SKM-1 (cell line): Measurements from ENCODE around the gene TMEM127.
A peak's percentile ranks its signal among the peaks of the same experiment; 100 is the strongest.

Experiments
- DNase-seq: peaks from one replicate; lab custom pipeline; 2025; ENCODE audit not compliant: unreplicated experiment; lab: John Stamatoyannopoulos, UW

The TMEM127 gene

DNA sequence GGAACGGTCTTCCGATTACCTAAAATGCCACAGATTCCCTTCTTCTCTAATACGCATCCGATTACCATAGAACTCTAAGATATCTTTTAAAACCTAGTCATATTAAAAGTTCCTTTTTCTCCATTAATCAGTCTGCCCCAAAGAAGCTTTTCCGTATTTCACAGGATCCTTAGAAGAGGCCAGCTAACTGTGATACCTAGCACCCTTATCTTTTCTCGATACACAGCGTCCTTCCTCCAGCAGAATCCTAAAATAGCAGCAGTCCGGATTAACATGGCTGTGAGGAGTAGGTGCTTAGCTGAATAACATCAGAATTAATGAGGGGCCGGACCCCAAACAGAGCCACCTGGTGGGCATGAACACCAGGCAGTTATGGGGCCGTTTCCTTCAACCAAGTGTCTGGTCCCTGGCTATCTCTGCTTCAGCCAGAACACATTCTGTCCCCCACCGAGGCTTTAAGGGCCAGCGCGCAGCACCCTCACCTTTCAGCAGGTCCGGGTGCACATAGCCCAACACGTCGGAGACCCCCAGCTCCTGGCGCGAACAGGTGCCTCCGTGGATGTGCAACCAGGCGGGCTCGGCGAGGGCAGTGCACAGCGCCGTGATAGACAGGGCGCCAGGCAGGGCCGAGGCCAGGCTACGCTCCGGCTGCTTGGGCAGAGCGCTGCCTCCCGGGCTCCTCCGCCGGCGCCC lies 995 bp downstream of the TMEM127 start:
- DNase-seq, result no peak

DNA sequence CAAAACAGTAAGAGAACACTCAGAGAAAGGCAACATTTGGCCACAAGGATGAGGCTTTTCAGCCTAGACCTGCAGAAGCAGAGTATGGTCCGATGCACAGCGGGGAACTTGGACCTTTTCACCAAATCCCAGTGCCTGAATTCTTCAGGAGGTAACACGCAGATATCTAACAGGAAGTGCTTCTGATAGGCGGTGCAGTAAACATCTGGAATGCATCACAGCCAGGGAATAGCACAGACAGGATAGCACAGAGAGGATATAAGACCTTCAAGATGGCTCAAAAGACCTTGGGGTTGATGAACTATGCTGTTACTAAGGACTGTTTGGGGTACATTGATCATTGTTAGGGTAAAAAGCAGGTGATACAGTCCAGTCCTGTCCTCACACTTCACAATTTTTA lies 1.7 kb downstream of the TMEM127 start:
- no peak for DNase-seq

DNA sequence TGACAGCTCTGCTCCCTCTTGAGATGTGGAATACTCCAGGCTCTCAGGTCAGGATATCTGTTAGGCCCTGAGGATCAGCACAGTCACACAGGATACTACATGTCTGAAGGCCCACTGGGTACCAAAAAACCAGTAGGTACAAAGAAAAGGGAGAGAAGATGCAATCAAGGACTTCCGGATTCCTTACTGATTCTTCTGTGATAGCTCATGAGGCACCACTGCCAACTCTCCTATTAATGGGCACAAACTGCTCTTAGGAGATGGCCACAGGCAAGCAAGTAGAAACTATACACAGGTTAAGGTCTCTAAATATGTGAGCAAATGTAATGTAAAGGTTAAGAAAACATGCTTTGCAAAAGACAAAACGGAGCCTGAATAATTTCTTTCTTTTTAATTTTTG lies 3.5 kb downstream of the TMEM127 start:
- no peak for DNase-seq

DNA sequence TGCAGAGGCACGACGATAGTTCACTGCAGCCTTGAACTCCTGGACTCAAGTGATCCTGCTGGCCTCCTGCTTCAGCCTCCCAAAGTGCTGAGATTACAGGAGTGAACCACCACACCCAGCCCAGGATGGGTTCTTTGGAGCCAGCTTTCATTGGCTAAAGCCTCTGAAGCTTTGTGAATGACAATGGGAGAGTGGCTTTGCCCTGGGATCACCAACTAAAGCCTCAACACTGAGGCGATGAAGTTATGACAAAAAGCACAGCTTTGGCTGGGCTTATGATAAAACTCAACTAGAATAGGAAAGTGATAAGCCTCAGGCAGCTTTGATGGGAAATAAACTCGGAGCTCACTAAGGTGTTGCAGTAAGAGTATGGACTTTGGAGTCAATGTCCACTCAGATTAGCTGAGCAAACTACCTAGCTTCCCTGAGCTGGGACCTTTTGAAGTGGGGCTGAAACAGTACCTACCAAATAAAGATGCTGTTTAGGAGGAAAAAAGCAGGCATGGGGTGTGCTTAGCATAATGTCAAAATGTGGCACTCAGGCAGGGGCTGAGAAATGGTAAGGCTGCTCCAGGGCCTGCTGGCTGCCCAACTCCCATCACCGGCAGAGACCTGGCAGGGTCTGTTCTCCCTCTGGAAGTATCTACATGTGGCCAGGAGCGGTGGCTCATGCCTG lies 4.3 kb downstream of the TMEM127 start:
- no peak for DNase-seq

DNA sequence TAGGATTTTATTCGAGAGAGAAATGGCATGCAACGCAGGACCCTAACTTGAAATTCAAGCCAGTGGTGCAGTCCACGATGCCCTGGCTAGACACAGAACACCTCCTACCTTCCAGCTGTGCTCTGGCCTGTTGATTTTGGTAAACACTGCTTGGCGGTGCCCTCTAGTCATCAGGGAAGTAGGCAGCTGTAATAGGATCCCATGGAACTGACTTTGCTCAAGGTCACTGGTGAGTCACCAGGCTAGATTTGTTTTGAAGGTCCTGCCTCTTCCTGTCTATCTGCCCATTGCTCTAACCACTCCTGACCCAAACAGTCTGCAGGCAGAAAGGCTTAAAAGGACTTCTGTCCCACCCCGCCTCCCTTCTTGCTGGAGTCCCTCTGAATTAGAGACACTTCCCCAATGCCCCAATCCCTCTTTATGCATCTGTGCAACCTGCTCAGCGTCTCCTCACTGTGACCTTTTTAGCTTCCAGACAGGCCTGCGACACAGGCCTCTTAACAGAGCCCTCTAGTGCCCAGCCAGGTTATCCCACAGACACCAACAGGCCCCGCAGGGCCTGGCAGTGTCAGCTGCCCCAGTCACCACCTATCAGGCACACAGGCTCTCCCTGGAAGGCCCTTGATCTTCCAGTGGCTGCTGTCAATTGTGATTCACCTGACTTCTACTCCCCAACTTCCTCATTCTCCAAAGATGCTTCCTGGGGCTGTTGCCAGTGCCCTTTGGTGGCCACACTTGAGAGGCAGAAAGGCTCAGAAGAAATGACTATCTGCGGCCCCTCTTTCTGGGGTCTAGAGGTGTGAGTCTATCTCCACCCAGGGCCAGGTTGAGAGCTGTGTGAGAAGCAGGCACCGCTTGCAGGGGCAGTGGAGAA lies 5.2 kb downstream of the TMEM127 start:
- peak; percentile 65 for DNase-seq

DNA sequence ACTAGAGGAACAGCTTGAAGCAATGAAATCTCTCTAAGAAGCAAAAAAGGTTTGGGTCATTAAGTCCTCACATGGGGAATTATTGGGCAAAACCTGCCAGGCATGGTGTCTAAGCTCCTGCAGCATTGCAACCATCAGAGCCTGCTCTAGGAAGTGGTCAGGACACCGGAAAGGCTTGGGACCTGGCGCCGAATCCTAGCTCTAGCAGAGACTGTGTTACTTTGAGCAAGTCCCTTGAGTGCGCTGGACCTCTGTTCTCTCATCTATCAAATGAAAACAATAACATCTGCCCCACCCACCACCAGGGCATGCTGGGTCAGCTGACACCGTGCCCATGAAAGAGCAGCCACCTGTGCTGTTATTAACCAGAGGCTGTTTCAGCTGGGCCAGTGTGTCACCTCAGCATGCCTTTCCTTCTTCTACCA lies 6.3 kb downstream of the TMEM127 start:
- no peak for DNase-seq

DNA sequence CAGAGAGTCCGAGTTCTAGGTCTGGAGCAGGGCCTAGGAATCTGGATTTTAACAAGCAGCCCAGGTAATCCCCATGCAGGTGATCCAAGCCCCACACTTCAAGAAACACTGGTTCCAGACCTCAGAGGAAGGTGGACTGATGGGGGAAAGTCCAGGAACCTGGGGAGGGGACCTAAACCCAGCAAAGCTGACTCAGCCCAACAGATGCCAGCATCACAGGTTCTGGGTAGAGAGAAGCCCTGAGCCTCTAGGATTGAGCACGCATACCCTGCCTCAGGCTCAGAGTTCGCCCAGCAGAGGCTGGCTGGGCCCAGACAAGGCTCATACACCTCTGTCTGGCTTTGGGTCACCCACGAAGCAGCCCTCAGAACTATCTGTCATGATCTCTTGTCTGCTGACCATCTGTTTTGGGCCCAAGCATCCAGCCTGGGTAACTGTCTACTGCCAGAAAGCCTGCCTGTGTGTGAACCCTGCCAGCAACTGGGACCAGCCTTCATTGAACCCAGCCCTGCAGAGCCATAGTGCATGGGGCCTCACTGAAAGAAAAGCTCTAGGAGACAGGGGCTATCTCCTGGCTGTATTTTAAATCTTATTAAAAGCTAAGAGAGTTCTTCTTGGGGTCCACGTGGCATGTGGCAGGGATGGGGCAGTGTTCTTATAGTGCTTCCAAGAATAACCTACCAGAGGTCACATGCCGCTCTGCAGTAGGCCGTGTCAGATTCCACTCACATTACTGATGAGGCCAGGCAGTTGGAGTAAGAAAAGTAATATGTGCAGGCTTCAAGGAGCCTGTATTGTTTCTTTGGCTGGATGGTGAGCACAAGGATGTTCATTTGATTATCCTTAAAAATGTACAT lies 7.4 kb downstream of the TMEM127 start:
- no peak for DNase-seq

DNA sequence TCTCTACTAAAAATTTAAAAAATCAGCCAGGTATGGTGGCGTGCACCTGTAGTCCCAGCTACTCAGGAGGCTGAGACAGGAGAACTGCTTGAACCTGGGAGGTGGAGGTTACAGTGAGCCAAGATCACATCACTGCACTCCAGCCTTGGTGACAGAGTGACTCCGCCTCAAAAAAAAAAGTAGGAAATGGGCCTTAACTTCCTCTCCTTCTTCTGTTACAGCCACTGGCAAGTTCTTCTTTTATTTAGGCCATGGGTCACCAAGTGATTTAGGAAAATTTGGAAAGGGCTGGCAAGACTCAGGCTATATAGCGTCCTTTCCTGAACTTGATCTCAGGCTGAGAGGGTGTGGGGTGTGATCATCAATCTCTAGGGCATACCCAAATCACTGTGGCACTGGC lies 8.1 kb downstream of the TMEM127 start:
- peak; percentile 54 for DNase-seq

DNA sequence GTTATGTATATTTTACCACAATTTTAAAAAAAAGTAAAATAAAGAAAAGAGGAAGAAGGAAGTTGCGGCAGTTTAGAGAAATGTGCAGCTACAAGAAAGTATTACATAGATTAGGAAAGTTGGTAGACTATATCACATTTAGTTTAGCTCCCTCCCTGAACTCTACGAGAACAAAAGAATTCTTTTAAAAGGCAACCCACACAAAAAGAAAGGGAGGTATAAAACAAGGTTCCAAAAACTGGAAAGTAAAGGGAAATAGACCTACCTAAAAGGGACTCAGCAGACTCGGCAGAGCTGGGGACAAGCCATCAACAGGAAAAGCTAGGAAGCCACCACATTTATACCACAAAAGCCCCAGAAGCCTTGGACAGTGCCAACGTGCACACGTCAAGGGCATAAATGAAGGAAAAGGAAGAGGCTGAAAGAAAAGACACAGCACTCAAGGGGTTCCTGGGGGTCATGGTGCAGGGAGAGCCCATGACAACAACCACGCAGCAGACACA lies 9.1 kb downstream of the TMEM127 start:
- DNase-seq, result peak; percentile 34

DNA sequence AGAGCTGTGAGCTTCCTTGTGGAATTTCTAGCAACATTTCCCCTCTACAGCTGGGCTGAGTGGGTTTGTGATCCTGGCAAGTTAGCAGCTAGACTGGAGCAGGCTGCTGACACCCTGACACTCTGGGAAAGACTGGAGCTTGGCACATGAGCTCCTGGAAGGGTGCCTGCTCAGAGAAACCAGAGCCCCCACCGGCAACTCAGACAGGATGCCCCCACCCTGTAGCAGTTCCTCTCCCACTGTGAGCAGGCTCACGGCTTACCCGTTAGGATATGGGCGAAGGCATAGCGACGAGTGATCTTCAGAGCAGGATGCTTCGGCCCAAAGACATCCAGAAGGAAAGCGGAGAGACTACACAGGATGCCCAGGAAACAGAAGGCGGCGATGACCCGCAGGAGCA lies 11.2 kb downstream of the TMEM127 start:
- no peak for DNase-seq

DNA sequence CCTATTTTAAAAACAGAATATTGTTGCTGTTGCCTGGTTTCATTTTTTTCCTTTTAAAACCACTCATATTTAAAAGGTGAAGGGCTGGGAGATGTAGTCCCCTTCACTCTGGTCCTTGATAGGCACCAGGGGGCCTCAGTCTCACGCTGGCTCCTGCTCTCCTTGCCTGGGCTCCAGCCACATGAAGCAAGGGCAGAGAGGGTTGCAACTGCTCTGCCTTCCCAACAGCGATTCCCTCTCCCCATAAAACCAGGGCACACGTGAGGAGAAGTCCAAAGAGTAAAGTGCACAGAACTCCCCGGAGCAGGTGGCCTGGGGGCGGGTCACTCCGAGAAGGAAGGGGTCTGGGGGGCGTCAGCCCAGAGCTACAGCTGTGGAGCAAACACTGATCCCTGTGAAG lies 12.8 kb downstream of the TMEM127 start:
- no peak for DNase-seq

DNA sequence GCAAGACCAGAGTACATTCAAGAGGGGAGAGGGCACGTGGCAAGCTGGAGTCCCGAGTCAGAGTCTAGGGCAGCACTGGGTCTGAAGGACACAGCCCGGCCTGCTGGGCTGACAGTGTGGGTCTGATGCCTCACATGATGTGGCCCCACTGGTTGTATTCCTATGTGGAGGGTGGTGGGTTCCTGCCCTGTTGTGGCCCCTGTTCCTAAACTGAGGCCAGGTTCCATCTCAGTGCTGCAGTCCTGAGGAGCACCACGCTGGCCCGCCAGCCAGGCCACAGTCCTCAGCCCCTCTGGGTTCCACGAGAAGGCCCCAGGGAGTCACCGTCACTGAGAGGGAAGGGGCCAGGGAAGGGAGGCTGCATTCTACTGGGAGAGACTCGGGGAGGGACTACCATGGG lies 13.3 kb downstream of the TMEM127 start:
- DNase-seq, result no peak

DNA sequence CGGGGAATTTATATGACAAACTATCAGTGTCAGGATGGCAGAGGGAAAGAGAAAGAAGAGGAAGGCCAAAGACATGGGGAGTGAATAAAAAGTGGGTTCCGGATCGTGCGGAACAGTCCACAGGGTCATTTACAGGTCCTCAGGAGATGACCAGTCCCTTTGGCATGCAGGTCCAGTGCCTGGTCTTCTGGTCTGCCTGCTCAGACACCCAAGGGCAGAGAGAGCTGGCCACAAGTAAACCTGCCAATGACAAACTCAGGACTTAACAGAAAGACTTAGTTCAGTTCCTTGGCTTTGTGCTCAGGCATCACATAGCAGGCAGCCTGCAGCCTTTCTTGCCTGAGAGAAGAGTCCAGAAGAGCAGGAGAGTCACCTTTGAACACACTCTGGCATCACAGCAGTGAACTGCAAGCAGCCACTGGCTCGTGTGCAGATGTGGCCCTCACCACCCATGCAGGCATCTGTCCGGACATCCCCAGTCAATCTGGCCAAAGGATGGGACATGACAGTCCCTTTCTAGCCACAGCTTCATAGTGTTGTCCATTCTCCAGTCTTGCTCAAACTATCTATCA lies 14.0 kb downstream of the TMEM127 start:
- DNase-seq, result no peak

DNA sequence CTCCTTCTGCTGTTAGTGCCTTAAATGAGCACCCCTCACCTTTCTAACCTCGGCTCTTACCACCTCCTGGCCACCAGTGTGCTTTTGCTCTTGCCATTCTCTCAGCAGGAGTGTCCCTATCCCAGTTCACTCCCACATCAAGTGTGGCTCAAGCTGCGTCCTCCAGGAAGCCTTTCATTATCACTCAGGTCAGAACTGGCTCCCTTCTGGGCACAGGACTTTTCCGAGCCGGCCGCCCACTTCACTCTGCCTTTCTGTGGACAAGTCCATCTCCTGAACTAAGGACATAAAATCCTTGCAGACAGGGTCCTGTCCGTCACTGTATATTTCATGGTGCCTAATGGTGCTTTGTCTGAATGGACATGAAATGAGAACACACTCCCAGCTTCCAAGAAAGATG lies 15.6 kb downstream of the TMEM127 start:
- no peak for DNase-seq

DNA sequence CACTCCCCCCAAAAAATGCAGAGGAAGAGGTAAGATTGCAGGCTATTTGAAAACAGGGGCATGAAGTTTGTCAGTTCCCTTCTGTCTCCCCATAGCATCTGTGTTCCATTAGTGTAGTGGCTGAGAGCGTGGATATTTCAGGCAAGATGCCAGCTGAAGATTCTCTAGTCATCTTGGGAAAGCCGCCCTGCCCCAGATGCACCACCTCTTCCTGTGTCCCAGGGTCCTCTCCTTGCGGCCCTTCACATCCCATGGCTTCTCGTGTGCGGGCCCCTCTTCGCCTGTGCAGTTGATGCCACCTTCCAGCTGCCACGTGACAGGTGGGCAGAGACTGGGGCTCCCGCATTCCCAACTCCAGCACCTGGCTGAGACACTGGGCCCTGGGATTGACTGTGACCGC lies 16.1 kb downstream of the TMEM127 start:
- DNase-seq, result no peak

DNA sequence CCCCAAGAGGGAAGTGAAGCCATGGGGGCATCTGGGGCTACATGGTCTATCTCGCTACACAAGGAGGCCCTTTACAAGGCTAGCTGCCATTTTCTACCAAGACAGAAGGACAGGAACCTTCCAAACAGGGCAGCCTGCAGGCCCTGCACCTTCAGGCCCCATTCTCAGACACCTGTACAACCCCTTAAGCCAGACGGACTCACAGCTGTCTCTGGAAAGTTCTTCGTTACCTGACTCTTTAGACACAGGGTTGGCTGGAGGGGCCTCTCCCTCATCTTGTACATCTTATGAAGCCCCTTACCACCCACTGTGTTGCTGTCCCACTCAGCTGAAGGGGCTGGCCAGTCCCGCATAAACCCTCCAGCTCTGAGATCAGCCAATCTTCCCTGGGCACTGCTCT lies 17.2 kb downstream of the TMEM127 start:
- DNase-seq, result no peak

DNA sequence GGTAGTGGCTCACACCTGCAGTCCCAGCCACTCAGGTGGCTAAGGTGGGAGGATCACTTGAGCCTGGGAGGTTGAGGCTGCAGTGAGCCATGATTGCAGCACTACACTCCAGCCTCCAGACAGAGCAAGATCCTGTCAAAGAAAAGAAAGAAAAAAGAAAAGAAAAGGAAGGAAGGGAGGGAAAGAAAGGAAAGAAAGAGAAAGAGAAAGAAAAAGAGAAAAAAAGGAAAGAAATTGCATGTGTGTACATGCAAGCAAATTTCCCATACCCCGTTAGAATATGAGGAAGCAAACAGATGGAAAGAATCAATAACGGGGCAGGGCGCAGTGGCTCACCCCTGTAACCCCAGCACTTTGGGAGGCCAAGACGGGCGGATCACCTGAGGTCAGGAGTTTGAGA lies 17.9 kb downstream of the TMEM127 start:
- no peak for DNase-seq

DNA sequence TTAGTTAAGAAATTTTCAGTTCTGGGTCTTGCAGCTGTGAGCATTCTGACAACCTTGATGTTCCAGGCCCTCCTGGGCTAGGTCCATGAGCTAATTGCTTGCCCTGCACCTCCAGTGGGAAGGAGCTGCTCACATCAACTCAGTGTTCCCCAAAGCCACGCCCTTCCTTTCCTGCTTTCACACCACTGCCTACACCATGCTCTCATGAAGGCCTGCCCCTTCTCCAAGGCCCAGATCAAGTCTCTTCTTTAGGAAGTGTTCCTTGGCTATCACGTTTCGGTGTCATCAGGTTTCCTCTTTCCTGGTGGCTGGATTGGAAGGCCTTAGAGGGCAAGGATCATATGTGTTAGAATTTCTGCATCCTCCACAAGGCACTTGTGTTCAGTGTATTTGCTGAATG lies 18.8 kb downstream of the TMEM127 start:
- no peak for DNase-seq

DNA sequence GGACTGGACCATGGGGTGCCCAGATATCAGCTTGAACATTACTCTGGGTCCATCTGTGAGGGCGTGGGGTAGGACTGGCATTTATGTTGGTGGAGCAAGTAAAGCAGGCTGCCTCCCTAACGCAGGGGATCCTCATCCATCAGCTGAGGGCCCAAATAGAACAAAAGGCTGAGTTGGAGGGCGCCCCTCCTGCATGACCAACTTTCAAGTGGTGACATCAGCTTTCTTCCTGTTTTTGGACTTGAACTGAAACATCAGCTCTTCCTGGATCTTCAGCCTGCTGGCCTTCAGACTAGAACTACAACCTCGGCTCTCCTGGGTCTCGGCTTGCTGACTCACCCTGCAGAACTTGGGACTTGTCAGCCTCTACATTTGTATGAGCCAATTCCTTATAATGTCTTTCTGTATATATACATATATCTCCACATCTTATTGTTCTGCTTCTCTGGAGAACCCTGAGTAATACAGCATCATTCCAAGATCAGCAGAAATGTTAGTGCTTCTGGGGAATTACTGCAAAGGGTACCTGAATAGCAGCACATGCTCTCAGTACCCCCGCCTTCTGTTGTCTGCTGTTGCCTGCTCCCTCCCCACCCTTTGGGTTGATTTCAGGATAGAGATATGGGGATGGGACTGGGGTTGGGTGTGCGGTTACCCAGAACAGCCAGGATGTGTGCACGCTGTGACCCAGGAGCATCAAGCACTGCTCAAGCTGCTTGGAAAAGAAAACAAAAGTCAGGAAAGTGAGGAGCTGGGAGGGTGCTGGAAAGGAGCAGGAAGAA lies 20.0 kb downstream of the TMEM127 start:
- DNase-seq, result peak; percentile 81

DNA sequence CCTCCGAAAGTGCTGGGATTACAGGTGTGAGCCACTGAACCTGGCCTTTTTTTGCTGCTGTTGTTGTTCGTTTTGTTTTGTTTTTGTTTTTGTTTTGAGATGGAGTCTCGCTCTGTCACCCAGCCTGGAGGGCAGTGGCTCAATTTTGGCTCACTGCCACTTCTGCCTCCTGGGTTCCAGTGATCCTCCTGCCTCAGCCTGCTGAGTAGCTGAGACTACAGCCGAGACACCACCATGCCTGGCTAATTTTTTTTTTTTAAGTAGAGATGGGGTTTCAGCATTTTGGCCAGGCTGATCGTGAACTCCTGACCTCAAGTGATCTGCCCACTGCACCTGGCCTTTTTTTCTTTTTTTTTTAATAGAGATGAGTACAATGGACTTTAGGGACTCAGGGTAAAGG lies 22.0 kb downstream of the TMEM127 start:
- no peak for DNase-seq
